GM19099 (cell line): Measurements from ENCODE around the gene OPRM1.

ENCODE experiments used
- POLR2A ChIP-seq: IDR thresholded peaks from 3 replicates; pipeline ENCODE4 v1.6.1; 2011; ENCODE audit warnings: low read depth; ENCODE audit not compliant: insufficient read length; ENCODE audit errors: extremely low read depth

The OPRM1 gene

DNA sequence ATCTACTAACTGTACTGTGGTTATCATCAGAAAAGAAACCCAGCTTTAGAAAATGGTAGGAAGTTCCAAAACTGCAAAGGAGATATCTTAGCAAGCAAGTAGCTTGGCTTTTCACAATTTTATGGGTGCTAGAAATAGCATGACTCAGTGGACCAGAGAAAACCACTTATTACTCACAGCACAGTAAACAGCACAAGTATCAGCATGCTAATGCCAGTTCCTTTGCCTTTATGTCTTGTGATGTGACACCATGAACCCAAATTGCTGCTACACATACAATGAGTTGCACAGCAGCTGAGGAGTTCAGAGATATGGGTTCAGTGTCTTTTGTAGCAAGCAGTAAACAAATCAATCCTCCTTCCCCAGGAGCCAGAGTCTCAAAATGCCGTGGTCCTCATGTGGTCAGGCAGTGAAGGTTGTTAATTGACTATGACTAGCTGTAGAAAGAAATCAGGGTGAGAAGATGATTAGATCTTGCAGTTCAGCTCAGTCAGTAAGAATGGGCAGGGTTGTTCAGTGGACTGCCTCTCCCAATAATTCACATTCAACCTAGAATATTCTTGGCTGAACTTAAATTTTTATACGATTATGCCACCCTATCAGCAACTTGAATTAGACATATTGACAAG, 73.3 kb downstream of the OPRM1 start:
- TF ChIP-seq POLR2A, result no peak

DNA sequence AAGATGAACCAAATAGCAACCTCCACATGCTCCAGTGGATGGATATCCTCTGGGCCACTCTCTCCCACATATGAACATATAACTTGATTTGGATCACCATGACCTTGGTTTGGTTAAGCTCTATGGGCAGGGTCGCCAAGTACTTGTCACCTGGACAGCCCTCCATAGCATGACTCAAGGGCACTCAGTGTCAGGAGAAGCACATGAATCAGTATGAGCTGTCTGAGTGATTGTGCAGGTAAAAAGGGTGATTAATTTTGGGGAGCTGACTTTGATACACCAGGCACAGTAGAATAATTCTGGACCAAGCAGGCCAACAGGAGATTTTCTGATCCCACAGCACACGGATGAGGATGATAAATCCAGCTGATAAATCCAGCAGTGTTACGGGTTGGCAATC, 74.4 kb downstream of the OPRM1 start:
- no peak for TF ChIP-seq POLR2A

DNA sequence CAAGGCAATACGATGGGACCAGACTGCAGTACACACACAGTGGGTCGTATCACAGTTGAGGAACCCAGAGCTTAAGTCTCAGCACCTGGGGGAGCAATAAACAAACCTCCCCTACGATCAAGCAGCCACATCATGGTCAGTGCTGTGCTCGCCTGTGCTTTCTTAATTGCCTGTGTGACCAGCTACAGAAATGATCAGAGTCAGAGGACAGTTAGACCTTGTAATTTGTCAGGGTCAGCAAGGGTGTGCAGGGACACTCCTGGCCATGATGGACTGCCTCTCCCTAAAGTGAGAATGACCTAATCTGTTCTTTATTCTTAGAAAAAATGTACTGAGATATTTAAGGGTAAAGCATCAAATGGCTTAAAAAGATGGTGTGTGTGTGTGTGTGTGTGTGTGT, 78.4 kb downstream of the OPRM1 start:
- no peak for TF ChIP-seq POLR2A

DNA sequence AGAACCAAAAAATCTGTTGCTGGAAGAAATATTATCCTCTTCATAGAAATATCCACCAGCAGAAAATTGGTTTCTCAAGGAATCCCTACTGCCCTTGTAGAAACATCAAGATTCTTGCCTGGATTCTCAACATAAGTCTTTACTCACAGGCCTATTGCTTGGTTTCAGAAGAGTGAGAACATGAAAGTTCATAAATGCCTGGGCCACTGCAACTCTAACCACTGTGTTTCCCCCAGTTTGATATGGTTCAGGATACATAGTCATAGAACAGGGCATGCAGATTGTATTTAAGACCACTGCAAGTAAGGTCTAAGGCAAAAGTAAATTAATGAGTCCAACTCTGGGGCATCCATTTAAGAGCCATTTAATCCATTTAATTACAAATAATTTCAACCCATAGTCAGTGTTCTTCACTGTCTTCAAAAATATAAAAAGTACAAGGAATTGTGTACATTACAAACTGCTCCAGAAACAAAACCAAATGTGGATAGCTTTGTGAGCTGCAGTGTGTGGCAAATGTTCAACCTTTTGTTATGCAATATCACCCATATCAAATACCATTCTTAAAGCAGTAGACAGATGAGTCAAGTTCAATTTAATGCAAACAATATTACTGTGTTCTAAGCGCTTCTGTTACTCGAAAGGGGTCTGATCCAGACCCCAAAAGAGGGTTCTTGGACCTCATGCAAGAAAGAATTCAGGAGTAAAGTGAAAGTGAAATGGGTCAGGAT, 83.3 kb downstream of the OPRM1 start:
- TF ChIP-seq POLR2A, result no peak

DNA sequence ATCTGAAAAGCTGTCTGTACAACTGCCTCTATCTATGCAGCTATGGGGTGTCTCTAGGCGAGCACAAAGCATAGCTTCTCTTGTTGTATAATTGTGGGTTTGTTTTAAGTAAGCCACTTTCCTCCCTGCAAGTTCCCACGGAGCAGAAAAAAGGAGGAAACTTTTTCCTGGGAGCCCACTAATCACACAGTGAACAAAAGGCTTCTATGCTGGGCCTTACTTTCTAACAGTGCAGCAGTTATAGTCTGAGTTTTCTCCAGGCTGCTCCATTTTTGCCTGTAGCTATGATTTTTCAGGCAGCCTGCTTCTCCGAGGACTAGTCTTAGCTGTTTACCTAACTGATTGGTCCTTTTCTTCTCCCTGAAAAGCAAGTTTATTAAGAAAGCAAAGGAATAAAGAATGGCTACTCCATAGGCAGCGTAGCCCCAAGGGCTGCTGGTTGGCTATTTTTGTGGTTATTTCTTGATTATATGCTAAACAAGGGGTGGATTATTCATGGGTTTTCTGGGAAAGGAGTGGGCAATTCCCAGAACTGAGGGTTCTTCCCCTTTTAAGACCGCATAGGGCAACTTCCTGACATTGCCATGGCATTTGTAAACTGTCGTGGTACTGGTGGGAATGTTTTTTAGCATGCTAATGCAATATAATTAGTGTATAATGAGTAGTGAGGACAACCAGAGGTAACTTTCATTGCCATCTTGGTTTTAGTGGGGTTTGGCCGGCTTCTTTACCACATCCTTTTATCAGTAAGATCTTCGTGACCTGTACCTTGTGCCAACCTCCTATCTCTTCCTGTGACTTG, 84.3 kb downstream of the OPRM1 start:
- TF ChIP-seq POLR2A, result no peak

DNA sequence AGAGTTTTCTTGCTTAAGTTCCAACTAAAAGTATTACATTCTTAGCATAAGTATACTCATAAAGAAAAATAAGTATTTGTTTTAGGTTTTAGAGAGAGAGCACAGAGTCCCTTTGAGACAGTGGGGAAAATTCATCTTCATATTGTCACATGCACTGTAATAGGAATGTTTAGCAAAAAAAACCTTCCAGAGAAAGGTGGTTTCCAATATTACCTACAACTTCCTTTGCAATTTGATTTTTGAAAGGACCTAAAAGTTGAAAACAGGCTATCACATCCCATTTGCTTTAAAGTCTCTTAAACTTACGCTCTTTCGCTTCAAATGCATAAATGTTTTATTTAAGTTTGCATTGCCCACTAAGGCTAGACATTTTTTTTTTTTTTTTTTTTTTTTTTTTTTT, 86.4 kb downstream of the OPRM1 start:
- TF ChIP-seq POLR2A, result no peak

DNA sequence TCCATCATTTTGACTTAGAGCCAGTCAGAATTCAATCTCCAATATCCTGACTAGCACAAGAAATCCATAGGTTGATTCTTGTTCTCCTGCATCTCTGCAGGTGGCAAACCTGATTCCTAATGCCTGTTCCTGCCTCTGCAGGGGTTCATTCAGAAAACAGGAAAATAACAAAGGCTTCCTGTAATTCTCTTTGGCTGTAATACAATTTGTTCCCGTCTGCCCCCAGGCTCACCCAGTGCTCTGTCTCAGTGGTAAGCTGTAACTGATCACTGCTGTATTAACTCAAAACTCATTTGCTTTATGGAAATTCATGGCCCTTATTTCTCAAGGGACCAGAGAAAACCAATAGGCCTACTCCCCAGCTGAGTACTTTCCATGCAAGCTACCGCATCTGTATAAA, 88.6 kb downstream of the OPRM1 start:
- no peak for TF ChIP-seq POLR2A

DNA sequence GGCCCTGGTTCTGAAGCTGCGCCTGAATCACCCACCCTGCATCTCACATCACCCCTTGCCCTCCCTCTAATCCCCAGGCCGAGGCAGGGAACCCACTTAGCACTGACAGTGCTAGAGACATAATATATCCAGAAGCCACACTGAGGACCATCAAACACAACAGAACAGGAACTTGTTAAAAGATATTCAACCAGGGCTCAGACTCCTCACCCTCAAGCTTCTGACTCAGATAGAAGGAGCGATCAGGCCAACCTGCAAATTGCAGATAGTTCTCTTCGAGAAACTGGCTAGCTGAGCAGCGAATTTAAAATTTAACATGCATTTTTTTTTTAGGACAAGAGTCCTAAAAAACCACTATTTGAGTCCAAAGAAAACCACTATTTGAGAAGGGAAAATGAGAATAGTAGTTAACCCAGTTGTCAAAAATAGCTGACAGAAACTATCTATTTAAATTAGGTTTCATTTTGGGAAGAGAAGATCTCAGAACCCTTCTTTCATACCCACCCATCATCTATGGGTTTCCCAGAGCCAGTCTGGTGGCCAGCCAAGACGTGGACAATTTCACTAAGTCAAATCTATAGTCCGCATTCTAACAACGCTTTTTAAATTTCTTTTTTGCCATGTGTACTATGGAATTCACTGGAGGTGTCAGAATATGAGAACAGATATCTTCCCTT, 95.6 kb downstream of the OPRM1 start:
- no peak for TF ChIP-seq POLR2A

DNA sequence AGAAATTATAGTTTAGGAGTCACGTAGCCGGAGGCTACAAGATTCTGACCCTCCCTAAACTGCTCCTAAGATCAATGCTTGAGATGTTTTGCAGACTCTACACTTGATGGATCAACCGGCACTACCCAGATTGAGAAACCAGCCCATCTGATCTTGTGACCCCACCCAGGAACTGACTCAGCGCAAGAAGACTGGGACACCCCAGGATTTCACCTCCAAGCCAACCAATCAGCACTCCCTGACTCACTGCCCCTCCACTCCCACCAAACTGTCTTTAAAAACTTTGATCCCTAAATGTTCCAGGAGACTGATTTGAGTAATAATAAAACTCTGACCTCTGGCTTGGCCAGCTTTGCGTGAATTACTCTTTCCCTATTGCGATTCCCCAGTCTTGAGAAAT, 99.8 kb downstream of the OPRM1 start:
- TF ChIP-seq POLR2A, result no peak

DNA sequence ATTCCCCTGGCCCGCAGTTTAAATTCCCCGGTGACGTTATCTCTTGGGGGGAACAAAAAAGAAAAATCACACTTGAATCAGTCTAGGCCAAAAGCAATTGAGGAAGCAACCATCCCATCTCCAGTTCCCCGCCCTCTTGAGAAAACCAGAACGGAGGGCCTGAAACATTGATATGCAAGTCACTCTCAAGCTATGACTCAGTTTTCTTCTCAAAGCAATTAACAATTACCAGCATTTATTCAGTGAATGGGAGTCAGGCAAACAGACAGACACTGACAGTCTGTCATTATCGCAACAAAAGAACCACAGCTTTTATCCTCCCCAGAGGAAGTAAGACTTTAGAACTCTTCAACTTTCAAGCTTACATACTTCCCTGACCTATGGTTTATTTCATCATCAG, 100.9 kb downstream of the OPRM1 start:
- no peak for TF ChIP-seq POLR2A

DNA sequence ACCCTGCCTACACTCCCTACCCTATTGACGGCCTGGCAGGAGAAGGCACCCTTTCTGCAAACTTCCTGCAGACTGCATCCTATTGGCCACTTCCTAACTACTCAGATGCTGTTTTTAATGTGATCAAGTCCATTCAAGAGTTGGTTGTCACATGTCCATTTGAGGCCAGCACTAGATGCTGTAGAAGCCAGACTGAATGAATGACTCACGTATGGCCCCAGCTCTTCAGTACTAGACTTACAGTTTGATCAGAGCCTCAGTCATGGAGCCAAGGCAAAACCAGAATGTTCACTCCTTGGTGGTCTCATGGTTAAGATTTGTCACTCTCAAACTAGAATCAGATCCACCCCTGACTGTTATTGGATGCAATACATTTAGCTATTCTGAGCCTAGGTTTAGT, 101.7 kb downstream of the OPRM1 start:
- TF ChIP-seq POLR2A, result no peak

GRCh38 chr6:154143753-154144152, 104.7 kb downstream of the OPRM1 start:
- TF ChIP-seq POLR2A, result no peak

- no peak for TF ChIP-seq POLR2A
Measured at GRCh38 chr6:154154389-154154967, 115.4 kb downstream of the OPRM1 start.

- TF ChIP-seq POLR2A, result peak; percentile 10
Measured at GRCh38 chr6:154156135-154156896, 117.3 kb downstream of the OPRM1 start.
